ENCODE data around the gene VSIR.

Gene VSIR

DNA sequence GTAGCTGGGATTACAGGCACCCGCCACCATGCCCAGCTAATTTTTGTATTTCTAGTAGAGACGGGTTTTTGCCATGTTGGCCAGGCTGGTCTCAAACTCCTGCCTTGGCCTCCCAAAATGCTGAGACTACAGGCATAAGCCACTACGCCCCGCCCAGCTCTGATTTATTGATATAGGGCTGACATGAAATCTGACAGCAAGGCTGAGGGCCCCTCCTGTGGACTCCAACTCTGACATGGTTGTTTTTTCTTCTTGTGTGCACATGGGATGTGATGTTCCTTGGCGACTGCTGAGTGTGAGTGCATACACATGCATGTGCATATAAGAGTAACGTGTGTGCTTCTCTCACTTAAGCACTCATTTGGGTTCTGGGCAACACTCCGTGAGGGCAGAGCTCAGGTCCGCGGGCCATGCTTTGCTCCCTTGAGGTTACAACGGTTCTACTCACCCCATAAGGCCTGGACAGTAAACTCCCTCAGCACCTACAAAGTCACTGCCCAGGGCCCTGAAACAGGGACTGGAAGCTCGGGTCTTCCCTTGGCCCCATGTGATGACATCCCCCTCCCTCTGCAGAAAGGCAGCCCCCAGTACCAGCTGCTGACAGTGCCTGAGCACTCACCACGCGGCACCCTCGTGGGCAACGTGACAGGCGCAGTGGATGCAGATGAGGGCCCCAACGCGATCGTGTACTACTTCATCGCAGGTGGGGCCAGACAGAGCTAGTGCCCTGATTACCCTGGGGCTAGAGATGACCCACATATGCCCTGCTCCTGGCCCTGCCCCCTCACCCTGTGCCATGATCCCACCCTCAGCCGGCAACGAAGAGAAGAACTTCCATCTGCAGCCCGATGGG lies 33.6 kb upstream of the VSIR start:
- no peak for DNase-seq (ENCODE audit: low read depth in 2 of 2)

DNA sequence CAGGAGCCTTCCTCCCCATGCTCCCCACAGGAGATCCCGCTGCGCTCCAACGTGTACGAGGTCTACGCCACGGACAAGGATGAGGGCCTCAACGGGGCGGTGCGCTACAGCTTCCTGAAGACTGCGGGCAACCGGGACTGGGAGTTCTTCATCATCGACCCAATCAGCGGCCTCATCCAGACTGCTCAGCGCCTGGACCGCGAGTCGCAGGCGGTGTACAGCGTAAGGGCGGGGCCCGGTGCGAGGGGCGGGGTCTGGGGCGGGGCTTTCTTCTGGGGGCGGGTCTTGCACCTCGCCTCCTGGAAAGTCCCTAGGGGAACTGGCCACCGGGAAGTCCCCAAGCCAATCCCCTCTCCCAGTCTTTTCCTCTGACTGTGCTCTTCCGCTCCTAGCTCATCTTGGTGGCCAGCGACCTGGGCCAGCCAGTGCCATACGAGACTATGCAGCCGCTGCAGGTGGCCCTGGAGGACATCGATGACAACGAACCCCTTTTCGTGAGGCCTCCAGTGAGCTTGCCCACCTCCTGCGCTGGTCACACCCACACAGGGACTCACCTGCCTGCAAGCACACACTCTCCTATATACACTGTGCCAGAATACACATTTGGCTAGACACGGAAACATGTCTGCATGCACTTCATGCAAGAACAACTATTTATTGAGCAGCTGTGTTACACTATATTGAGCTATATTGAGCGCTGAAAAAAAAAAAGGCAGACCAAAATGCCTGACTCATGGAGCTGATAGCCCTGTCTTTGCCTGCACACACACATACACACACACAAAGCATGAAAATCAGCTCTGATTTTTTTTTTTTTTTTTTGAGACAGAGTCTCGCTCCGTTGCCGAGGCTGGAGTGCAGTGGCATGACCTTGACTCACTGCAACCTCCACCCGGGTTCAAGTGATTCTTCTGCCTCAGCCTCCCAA lies 32.7 kb upstream of the VSIR start:
- DNase-seq (ENCODE audit: low read depth in 2 of 2) = no peak

DNA sequence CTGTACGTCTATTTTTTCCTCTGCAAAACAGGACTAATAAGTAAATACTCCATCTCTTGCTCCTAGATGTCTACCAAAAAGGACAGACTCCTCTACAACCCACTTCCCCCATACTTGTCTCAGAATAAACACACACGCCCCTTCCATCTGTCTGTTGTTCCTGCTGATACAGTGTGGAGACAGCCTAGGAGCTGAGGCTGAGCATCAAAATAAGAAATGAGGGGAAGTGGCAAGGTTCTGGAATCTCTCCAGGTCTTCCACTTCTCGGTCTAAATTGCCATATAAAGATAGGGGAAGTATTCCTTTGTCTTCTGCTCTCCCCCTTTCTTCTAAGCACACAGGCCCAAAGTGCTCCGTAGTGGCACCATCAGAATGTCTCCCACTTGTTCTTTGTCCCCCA lies 30.8 kb upstream of the VSIR start:
- no peak for DNase-seq (ENCODE audit: low read depth in 2 of 2)

DNA sequence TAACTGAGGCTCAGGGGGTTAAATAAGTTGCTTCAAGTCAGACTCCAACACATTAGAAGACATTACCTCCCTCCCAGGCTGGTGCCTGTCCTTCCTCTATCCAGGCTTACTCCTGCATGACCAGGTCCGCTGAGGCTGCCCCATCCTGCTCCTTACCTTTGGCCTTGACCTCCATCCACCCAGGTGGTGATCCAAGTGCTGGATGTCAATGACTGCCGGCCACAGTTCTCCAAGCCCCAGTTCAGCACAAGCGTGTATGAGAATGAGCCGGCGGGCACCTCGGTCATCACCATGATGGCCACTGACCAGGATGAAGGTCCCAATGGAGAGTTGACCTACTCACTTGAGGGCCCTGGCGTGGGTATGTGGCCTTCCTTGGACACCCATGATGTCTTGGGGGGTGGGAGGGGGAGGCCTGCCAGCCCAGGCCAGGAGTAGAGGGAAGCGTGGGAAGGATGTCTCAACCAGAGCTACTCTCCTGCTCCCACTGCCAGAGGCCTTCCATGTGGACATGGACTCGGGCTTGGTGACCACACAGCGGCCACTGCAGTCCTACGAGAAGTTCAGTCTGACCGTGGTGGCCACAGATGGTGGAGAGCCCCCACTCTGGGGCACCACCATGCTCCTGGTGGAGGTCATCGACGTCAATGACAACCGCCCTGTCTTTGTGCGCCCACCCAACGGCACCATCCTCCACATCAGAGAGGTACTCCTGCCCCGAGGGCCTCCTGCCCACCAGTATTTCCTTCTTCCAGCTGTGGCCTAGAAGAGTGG lies 29.6 kb upstream of the VSIR start:
- no peak for DNase-seq (ENCODE audit: low read depth in 2 of 2)

DNA sequence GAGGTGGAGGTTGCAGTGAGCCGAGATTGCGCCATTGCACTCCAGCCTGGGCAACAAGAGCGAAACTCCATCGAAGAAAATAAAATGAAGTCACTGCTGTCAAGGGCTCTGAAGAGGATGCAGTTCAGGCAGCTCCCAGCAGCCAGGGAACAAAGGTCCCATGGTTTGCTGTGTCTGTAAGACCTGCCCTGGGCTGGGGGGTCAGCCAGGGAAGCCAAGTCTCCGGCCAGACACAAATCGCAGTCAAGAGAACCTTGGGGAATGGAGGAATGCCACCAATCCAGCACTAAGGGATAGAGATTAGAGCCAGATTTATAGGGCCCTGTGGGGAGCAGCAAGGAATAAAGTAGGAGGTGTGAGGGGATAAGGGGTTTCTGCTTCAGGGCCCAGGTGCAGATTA lies 28.9 kb upstream of the VSIR start:
- no peak for DNase-seq (ENCODE audit: low read depth in 2 of 2)

DNA sequence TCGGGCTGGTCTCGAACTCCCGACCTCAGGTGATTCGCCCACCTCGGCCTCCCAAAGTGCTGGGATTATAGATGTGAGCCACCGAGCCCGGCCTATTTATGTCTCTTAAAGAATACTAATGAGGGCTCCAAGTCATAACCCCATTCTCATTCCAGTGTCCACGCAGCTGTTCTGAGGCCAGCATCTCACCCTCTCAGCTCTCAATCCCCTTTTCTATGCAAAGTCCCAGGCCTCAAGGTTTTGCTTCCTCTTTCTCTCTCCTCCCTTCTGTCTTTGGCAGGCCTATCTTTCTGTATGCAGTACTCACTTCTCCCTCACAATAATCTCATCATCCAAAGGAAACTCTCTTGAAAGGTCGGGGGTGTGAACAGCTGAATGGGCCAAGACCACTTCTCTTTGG lies 28.0 kb upstream of the VSIR start:
- no peak for DNase-seq (ENCODE audit: low read depth in 2 of 2)

DNA sequence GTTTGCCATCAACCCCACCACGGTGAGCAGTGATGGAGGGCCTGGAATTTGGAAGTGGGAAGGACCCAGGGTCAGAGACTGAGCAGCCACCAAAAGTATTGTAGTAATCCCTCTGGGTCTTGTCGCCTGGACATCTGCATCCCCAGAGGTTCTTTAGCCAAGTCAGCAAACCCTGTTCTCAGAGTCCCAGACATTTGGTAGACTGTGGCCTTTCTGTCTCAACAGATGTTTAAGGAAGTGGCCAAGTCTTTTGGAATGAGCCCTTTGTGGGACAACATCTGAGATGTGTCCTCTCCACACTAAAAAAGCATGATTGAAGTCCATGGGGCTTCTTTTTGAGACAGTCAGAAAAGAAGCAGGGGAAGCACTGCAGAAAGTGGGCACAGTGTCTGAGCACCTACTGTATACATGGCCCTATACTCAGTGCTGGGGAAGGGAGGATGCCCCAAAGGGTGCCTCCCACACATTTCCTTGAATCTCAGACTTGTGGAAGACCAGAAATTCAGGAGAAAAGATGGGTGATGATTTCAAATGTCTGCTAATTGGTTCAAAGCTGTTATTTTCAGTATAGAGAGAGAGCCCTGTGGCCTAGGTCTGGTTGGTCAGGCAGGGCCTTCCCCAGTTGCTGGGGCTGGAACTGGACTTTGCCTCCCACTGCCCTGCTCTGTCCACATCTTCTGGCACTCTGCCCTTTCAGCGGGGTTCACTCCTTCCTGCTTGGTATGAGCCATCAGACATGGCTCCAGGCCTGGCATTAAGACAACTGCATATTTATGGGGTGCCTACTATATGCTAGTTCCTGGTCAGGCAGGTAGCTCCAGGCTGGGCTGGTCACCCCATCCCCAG lies 26.5 kb upstream of the VSIR start:
- no peak for DNase-seq (ENCODE audit: low read depth in 2 of 2)

DNA sequence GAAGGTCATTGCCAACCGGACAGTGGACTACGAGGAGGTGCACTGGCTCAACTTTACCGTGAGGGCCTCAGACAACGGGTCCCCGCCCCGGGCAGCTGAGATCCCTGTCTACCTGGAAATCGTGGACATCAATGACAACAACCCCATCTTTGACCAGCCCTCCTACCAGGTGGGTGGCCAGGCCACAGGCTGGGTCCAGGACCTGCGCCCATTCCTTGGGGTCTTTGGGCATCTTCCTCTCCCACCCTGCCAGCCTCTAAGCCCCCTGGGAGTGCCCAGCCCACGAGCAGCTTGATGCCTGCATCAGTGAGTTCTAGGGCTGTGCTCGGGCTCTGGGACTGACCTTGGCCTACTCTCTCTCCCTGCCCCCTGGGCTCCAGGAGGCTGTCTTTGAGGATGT lies 25.8 kb upstream of the VSIR start:
- DNase-seq (ENCODE audit: low read depth in 2 of 2) = no peak

DNA sequence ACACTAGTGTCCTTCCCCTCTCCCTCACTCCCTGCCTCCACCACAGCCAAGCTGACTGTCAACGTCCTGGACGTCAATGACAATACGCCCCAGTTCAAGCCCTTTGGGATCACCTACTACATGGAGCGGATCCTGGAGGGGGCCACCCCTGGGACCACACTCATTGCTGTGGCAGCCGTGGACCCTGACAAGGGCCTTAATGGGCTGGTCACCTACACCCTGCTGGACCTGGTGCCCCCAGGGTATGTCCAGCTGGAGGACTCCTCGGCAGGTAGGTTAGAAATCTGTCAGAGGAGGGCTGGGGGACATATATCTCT lies 24.9 kb upstream of the VSIR start:
- DNase-seq (ENCODE audit: low read depth in 2 of 2) = no peak

DNA sequence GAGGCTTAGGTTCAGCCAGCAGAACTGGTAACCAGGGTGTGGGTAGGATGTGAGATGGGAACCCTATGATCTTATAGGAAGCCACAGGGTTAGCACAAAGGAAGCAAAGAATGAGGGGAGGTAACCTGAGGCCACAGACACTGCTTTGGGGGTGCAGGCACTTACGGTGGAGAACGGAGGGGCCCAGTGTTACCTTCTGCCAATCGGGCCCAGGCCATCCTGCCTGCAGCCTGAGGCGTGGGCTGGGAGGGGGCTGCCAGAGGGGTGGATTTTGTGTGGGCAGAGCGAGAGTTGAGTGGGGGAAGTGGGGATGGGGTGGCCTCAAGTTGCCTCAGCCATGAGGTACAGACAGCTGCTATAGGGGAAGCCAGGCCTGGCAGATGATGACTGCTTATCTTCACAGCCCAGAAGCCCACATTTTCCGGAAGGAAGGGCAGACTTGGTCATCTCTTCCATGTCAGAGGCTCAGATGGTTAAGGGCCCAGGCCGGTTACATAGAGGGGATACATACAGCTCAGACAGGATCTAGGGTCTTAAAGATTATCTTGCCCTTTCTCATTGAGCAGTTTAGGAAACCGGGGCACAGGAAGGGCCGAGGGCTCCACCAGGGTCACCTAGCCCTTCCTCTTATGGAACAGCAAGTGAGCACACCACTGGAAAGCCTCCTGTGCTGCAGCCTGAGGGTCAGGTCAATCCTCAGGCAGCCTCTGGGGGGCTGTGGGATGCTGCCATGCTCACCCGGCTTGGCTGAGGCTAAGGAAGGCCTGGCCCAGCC lies 24.4 kb upstream of the VSIR start:
- DNase-seq (ENCODE audit: low read depth in 2 of 2) = no peak

DNA sequence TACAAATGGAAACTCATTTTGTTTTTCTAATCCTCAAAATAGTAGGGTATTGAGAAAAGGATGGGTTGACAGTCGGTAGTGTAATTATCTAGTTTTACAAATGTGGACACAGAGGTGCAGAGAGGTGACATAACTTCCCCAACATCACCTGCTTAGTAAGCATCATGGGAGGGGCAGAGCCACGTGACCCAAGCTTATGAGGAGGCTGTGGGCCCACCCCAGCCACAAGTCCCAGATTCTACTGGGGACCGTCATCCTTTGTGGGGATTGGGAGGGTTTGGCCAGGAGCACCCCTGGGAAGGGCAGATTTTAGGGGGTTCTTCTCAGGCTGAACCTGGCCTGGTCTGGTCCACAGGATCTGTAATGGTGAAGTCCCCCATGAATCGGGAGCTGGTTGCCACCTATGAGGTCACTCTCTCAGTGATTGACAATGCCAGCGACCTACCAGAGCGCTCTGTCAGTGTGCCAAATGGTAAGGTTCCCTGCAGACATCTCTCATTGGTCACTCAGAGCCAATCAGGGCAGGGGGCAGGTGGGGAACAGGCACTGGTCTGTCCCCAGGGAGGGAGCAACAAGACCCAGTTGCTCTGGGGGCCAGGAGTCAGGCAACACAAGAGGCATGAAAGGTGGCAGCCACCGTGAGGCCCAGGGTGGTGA lies 23.6 kb upstream of the VSIR start:
- DNase-seq (ENCODE audit: low read depth in 2 of 2) = no peak

DNA sequence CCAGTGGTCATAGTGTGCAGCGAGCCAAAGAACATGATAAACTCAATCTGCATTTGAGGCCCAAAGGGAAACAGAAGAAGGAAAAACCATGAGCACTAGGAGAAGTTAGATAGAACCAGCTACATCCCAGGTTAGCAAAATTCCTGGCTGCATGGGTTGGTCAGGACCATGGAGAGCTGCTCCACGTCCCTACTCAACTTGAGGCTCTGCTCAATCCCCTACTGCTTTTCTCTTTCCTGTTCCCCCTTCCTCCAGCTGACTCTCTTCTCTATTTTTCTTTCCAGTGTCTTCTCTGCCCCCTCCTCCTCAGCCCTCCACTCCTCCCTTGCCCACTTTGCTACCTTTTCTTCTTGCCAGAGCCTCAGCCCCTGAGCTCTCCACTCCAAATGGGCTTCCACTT lies 21.9 kb upstream of the VSIR start:
- no peak for DNase-seq (ENCODE audit: low read depth in 2 of 2)

DNA sequence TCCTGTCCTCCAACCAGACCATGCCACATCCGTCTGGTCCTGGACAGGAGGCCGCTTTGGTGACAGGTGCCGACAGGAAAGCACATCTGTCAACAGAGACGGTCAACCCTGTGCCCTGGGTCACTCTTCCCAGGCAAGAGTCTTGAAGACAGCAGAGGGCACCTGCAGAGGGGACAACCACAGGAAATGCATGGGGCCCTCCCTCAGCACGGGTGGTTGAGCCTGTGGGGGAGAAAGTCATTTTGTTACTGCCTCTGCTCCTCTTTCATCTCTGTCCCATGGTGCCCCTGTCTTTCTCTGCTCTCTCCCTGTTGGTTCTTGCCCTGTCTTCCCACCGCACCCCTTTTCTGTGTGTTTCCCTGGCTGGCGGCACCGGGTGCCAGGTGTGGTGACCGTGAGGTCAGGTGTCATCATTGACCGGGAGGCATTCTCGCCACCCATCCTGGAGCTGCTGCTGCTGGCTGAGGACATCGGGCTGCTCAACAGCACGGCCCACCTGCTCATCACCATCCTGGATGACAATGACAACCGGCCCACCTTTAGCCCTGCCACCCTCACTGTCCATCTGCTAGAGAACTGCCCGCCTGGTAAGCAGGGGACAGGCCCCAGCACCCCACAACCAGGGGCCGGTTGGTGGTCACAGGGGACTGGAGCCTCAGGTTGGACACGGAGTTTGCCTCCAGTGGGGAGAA lies 17.6 kb upstream of the VSIR start:
- DNase-seq (ENCODE audit: low read depth in 2 of 2) = no peak

DNA sequence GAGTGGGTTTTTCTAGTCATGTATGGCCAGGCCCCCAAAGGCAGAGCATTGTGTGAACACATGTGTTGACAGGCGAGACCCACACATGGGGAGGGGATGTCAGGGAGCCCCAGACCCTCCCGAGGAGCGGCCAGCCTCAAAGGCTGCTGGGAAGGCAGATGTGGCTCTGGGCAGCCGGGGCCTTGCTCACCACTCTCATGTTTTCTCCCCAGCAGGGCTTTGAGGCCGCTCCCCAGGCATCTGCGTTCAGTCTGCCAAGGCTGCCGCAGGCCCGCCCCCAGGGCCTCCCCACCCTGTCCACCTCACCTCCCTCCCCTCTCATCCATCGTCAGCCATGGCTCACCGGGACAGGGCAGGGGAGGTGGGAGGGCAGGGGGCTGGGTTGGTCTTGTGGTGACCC lies 16.6 kb upstream of the VSIR start:
- no peak for DNase-seq (ENCODE audit: low read depth in 2 of 2)

DNA sequence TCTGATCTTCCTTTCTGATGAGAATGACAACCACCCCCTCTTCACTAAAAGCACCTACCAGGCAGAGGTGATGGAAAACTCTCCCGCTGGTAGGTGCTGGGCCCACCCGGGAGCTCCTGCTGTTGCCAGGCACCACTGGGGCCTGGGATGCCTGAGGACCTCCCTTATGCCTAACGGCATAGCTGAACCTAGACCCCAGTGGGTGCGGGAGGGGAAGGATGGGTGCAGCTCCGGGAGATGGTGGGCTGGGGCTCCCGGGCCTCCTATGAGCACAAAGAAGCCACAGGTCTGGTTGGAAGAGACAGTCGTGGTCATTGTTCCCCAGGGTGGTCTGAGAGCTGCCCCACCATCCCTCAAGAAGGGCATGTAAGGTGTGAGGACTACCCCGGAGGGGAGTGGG lies 15.6 kb upstream of the VSIR start:
- DNase-seq (ENCODE audit: low read depth in 2 of 2) = no peak

DNA sequence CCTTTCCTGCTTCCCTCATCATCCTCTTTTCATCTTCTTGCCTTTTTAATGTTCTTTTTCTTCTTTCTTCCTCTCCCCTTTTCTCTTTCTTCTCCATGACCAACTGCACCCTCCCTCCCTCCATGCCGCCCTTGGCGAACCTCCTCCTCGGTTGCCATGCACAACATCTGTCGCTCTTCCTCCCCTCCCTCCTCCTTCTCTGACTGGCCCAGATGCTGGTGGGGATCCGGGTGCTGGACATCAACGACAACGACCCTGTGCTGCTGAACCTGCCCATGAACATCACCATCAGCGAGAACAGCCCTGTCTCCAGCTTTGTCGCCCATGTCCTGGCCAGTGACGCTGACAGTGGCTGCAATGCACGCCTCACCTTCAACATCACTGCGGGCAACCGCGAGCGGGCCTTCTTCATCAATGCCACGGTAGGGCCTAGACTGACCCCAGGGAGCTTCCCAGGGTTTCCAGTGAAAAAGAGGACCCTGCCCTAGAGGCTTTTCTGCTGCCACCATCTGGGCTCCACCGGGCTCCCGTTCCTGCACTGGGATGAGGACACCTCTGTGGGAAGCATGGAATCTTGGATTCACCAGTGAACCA lies 11.5 kb upstream of the VSIR start:
- no peak for DNase-seq (ENCODE audit: low read depth in 2 of 2)

DNA sequence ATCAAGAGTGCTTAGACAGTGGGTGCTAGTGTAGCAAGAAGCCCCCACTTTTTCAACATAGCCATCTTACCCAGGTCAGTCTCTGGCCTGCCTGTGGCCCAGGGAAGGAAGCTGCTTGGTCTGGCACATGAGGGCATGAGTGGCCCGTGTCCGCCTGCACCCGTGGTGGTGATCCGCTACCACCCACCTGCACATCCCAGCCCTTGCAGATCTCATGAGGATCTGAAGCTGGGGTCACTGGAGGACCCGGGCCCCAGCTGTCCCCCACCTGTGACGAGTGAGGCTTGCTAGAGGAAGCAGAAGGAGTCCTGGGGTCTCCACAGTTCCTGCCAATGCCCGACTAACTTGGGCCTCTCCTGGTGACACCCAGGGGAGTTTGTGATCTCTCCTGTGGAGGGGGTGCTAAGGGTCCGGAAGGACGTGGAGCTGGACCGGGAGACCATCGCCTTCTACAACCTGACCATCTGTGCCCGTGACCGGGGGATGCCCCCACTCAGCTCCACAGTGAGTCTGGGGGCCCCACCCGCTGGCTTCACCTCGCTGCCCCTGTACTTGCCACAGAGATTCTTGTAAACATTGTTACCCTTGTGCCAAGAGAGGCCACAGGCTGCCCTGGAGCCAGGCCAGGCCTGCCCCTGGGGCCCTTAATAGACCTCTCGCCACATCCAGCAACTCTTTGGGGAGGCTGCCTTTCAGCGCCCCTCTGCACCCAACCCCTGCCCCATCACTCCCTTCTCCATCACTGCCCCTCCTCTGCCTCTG lies 10.8 kb upstream of the VSIR start:
- DNase-seq (ENCODE audit: low read depth in 2 of 2) = no peak

DNA sequence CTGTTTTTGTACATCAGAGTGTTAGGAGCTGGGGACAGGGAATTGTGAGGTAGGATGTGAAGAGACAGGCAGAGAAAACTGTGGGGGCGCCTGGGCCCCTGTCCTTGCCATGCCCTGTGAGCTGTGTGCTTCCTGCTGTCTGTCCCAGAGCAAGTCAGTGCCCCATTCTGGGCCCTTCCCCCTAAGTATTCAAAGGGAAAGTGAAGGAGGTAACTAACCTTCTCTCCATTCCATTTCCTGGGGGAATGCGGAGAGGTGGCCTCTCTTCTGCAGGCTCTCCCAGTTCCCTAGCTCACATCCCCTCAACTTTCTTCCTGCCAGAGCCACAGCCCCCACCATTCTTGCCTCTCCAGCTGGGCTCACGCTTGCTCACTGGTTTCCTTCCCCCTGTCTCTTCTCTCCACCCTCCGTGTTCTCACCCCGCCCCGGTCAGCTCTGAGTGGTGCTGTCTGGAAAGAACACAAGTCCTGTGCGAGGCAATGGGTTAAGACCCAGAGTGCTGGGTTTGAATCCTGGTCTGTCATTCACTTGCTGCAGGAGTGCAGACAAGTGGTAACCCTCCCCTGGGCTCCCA lies 9.7 kb upstream of the VSIR start:
- no peak for DNase-seq (ENCODE audit: low read depth in 2 of 2)

All from stimulated activated CD8-positive, alpha-beta memory T cell treated with anti-CD3 and anti-CD28 coated beads, Interleukin-15, amount 100 ng/mL, for 4 hours (primary cell).